Trophoblast cell (in vitro differentiated cells and primary cell): ENCODE results near the gene RSPO3.

Experiments used
- DNase-seq, 2 donors: peaks; one replicate each; pipeline ENCODE4 v3.0.0-alpha.2; 2016
- H2AFZ ChIP-seq: 2 replicates; pipeline ENCODE4 v1.6.1; 2013; ENCODE audit warnings: low read length, moderate library complexity, mild to moderate bottlenecking; ENCODE audit not compliant: insufficient read depth, poor library complexity
- H2AK5ac ChIP-seq: 2 replicates; pipeline ENCODE4 v1.6.1; 2013; ENCODE audit warnings: mild to moderate bottlenecking, low read length
- H2BK120ac ChIP-seq: 2 replicates; pipeline ENCODE4 v1.6.1; 2013; ENCODE audit warnings: low read length, mild to moderate bottlenecking, moderate library complexity; ENCODE audit not compliant: insufficient read depth, poor library complexity
- H2BK12ac ChIP-seq: 2 replicates; pipeline ENCODE4 v1.6.1; 2013; ENCODE audit warnings: mild to moderate bottlenecking, low read length, moderate library complexity
- H2BK5ac ChIP-seq: 2 replicates; pipeline ENCODE4 v1.6.1; 2013; ENCODE audit warnings: low read length, low read depth, moderate library complexity, mild to moderate bottlenecking; ENCODE audit not compliant: poor library complexity
- H3K14ac ChIP-seq: 2 replicates; pipeline ENCODE4 v1.6.1; 2013; ENCODE audit warnings: mild to moderate bottlenecking, low read length
- H3K18ac ChIP-seq: 2 replicates; pipeline ENCODE4 v1.6.1; 2013; ENCODE audit warnings: mild to moderate bottlenecking, low read length
- H3K23ac ChIP-seq: 2 replicates; pipeline ENCODE4 v1.6.1; 2013; ENCODE audit warnings: low read length
- H3K27ac ChIP-seq: 2 replicates; pipeline ENCODE4 v1.5.1; 2013; ENCODE audit warnings: low read depth, mild to moderate bottlenecking, inconsistent platforms, low read length, moderate library complexity
- H3K27me3 ChIP-seq: 2 replicates; pipeline ENCODE4 v1.6.1; 2013; ENCODE audit warnings: inconsistent platforms, mild to moderate bottlenecking, low read length, moderate library complexity; ENCODE audit not compliant: insufficient read depth
- H3K36me3 ChIP-seq, 2 experiments: 1 replicate in 1 of 2; 2 replicates in 1 of 2; pipeline ENCODE4 v1.6.1; 2013; ENCODE audit warnings: low read length in 2 of 2, mild to moderate bottlenecking in 2 of 2, moderate library complexity in 1 of 2; ENCODE audit not compliant: insufficient read depth in 2 of 2, control insufficient read depth in 1 of 2
- H3K4ac ChIP-seq: 2 replicates; pipeline ENCODE4 v1.6.1; 2013; ENCODE audit warnings: low read depth, mild to moderate bottlenecking, low read length, moderate library complexity
- H3K4me1 ChIP-seq, 2 experiments: 1 replicate in 1 of 2; 2 replicates in 1 of 2; pipeline ENCODE4 v1.6.1; 2013; ENCODE audit warnings: low read length in 2 of 2, mild to moderate bottlenecking in 2 of 2, moderate library complexity in 1 of 2; ENCODE audit not compliant: insufficient read depth in 2 of 2, control insufficient read depth in 1 of 2
- H3K4me2 ChIP-seq: 2 replicates; pipeline ENCODE4 v1.6.1; 2013; ENCODE audit warnings: inconsistent platforms, mild to moderate bottlenecking, low read length, moderate library complexity
- H3K4me3 ChIP-seq: 2 replicates; pipeline ENCODE4 v1.5.1; 2013; ENCODE audit warnings: mild to moderate bottlenecking, low read depth, low read length, inconsistent platforms
- H3K79me1 ChIP-seq: one replicate; pipeline ENCODE4 v1.6.1; 2013; ENCODE audit warnings: low read length
- H3K79me2 ChIP-seq: 2 replicates; pipeline ENCODE4 v1.6.1; 2013; ENCODE audit warnings: low read length, mild to moderate bottlenecking; ENCODE audit not compliant: control insufficient read depth, insufficient read depth, poor library complexity
- H3K9ac ChIP-seq: 2 replicates; pipeline ENCODE4 v1.6.1; 2013; ENCODE audit warnings: mild to moderate bottlenecking, low read length
- H3K9me3 ChIP-seq: 2 replicates; pipeline ENCODE4 v1.6.1; 2013; ENCODE audit warnings: low read depth, mild to moderate bottlenecking, control low read depth, inconsistent platforms, low read length; ENCODE audit not compliant: insufficient read depth
- H4K12ac ChIP-seq: 2 replicates; pipeline ENCODE4 v1.6.1; 2013; ENCODE audit warnings: low read depth, mild to moderate bottlenecking, low read length, moderate library complexity
- H4K8ac ChIP-seq: 2 replicates; pipeline ENCODE4 v1.6.1; 2013; ENCODE audit warnings: low read depth, mild to moderate bottlenecking, low read length, moderate library complexity
- H4K91ac ChIP-seq: one replicate; pipeline ENCODE4 v1.6.1; 2013; ENCODE audit warnings: low read depth, mild to moderate bottlenecking, low read length, moderate library complexity
- WGBS: extraction: QIAGEN DNeasy Blood & Tissue Kit; methylation state at CpG from one replicate; pipeline ENCODE4 v1.1.7; 2013; ENCODE audit warnings: missing lambda C conversion rate; ENCODE audit not compliant: insufficient read length, insufficient coverage; ENCODE audit errors: extremely low coverage; 5-methylcytosine and 5-hydroxymethylcytosine counted together

The RSPO3 gene

GRCh38 chr6:127124680-127125079, 6.2 kb downstream of the RSPO3 start:
- Histone ChIP-seq H2BK120ac (no peak overlapping the region), H3K9ac (no peak overlapping the region), H2AFZ (no peak overlapping the region), H3K4me2 (no peak overlapping the region), H3K14ac (no peak overlapping the region), H3K9me3 (no peaks in the 10 kb centered on the region), H3K18ac (no peak overlapping the region), H2BK5ac (no peak overlapping the region), H4K91ac (no peak overlapping the region), H3K27me3 (peaks cover 15% of the 10 kb centered on the region), H3K27ac (no peak overlapping the region), H3K4me1 (peaks cover 3 to 5% of the 10 kb centered on the region in 2 experiments), H4K8ac (no peak overlapping the region), H3K23ac (no peak overlapping the region), H3K4me3 (no peak overlapping the region), H3K79me2 (no peaks in the 10 kb centered on the region), H3K36me3 (no peaks in the 10 kb centered on the region), H3K79me1 (no peaks in the 10 kb centered on the region), H3K4ac (no peak overlapping the region), H2AK5ac (no peak overlapping the region), H4K12ac (no peak overlapping the region), H2BK12ac (no peak overlapping the region)
- DNase-seq: no peak

DNA sequence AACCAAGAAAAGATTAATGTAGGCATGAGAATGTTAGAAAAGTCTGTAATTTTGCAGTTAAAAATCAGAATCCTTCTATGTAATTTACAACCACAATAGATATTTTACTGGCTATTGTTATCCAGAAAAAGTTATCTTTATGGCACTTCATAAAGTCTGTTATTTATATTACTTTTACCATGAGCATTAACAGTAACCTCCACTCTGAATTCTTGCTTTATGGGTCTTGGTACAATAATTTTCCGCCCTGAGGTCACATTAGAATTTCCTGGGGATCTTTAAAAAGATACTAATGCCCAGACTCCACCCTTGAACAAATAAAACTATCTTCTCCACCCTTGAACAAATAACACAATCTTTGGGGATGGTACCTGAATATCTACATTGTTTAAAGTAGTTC, 9.6 kb downstream of the RSPO3 start:
- H3K36me3 ChIP-seq: no peaks in the 10 kb centered on the region
- no peak overlapping the region for H2AK5ac ChIP-seq
- no peak overlapping the region for H3K9ac ChIP-seq
- H3K27me3 ChIP-seq: no peaks in the 10 kb centered on the region
- no peak overlapping the region for H3K23ac ChIP-seq
- no peaks in the 10 kb centered on the region for H3K4me1 ChIP-seq
- no peak overlapping the region for H4K12ac ChIP-seq
- no peaks in the 10 kb centered on the region for H3K79me1 ChIP-seq
- H3K4ac ChIP-seq: no peak overlapping the region
- no peak overlapping the region for H3K14ac ChIP-seq
- no peak overlapping the region for H3K18ac ChIP-seq
- H2AFZ ChIP-seq: no peak overlapping the region
- H3K4me2 ChIP-seq: no peak overlapping the region
- H3K79me2 ChIP-seq: no peaks in the 10 kb centered on the region
- WGBS: no CpG with 5 or more reads among the region's 1 CpG
- no peak overlapping the region for H3K27ac ChIP-seq
- H4K91ac ChIP-seq: no peak overlapping the region
- no peak overlapping the region for H3K4me3 ChIP-seq
- H4K8ac ChIP-seq: no peak overlapping the region
- no peaks in the 10 kb centered on the region for H3K9me3 ChIP-seq
- H2BK12ac ChIP-seq: no peak overlapping the region
- no peak for DNase-seq
- H2BK5ac ChIP-seq: no peak overlapping the region
- no peak overlapping the region for H2BK120ac ChIP-seq

DNA sequence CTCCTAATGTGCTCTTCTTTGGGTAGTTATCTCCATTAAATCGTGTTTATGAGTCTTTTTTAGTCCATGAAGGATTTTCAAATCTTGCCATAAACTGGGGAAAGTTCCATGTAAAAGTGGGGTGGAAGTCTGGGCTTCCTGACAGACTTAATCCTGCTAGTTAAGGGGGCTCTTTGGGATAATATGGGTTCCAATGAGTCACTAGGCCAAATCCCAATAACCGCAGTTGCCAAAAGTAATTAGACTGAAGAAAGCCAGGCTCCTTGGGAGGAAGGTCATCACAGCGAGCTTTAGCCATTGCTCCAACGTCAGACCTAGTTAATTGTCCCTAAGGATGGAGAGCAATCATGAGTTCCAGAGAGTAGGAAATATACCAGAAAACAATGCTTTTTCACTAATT, 10.8 kb downstream of the RSPO3 start:
- Histone ChIP-seq H3K79me2 (no peaks in the 10 kb centered on the region), H3K9me3 (no peaks in the 10 kb centered on the region), H3K4me1 (no peaks in the 10 kb centered on the region), H4K12ac (no peak overlapping the region), H3K27me3 (no peaks in the 10 kb centered on the region), H3K14ac (no peak overlapping the region), H2AFZ (no peak overlapping the region), H2BK12ac (no peak overlapping the region), H2AK5ac (no peak overlapping the region), H2BK5ac (no peak overlapping the region), H3K4me2 (no peak overlapping the region), H3K23ac (no peak overlapping the region), H3K79me1 (no peaks in the 10 kb centered on the region), H2BK120ac (no peak overlapping the region), H3K18ac (no peak overlapping the region), H3K27ac (no peak overlapping the region), H3K9ac (no peak overlapping the region), H3K36me3 (no peaks in the 10 kb centered on the region), H3K4ac (no peak overlapping the region), H4K8ac (no peak overlapping the region), H4K91ac (no peak overlapping the region), H3K4me3 (no peak overlapping the region)
- DNase-seq: no peak
- no CpG with 5 or more reads among the region's 4 CpGs for WGBS

- Histone ChIP-seq H2AFZ (no peak overlapping the region), H3K4me2 (no peak overlapping the region), H3K27me3 (no peaks in the 10 kb centered on the region), H3K79me1 (no peaks in the 10 kb centered on the region), H2BK120ac (no peak overlapping the region), H2BK12ac (no peak overlapping the region), H4K8ac (no peak overlapping the region), H3K14ac (no peak overlapping the region), H3K4me3 (no peak overlapping the region), H4K91ac (no peak overlapping the region), H3K27ac (no peak overlapping the region), H2BK5ac (no peak overlapping the region), H3K79me2 (no peaks in the 10 kb centered on the region), H3K9ac (no peak overlapping the region), H2AK5ac (no peak overlapping the region), H3K36me3 (no peaks in the 10 kb centered on the region), H3K4ac (no peak overlapping the region), H3K4me1 (no peaks in the 10 kb centered on the region), H4K12ac (no peak overlapping the region), H3K18ac (no peak overlapping the region), H3K9me3 (no peaks in the 10 kb centered on the region), H3K23ac (no peak overlapping the region)
- DNase-seq: no peak
- no CpG with 5 or more reads among the region's 3 CpGs for WGBS
These were observed 12.8 kb downstream of the RSPO3 start for GRCh38 chr6:127131275-127131674.
